ENCODE measurements around the gene CTBS.

The CTBS gene

DNA sequence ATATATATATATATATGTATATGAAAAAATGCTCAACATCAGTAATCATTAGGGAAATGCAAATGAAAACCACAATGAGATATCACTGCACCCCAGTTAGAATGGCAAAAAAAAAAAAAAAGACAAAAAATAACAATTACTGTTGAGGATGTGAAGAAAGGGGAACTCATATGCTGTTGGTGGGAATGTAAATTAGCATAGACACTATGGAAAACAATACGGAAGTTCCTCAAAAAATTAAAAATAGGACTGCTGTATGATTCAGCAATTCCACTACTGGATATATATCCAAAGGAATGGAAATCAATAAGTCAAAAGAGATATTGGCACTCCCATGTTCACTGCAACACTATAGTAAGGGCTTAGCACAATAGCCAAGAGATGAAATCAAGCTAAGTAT is 41.5 kb upstream of the CTBS start:
- no peak overlapping the region for H3K56ac ChIP-seq (ENCODE audit: low read length)
- H2BK5ac ChIP-seq (ENCODE audit: low read length) = no peak overlapping the region
- no peaks in the 10 kb centered on the region for H3K36me3 ChIP-seq (ENCODE audit: control insufficient read depth, insufficient read depth, low read length)
- no CpG with 5 or more reads among the region's 1 CpG for WGBS (ENCODE audit: extremely low coverage, insufficient coverage, low lambda C conversion rate)
- no peak overlapping the region for H3K18ac ChIP-seq (ENCODE audit: low read length)
- no peak overlapping the region for H2BK15ac ChIP-seq (replicated peaks; ENCODE audit: low read depth)
- no peak overlapping the region for H3K9ac ChIP-seq (ENCODE audit: low read length)
- no peak for DNase-seq
- H4K5ac ChIP-seq (ENCODE audit: low read length) = no peak overlapping the region
- H3K4me3 ChIP-seq (ENCODE audit: low read length) = no peak overlapping the region
- H2AK5ac ChIP-seq (ENCODE audit: low read length) = no peak overlapping the region
- H3K23ac ChIP-seq (ENCODE audit: low read length) = no peak overlapping the region
- no peak overlapping the region for H2BK120ac ChIP-seq (ENCODE audit: low read depth, low read length)
- no peaks in the 10 kb centered on the region for H3K4me1 ChIP-seq (ENCODE audit: control insufficient read depth, low read depth, low read length)
- no peak overlapping the region for H3K4me2 ChIP-seq (ENCODE audit: low read length)
- H3K4ac ChIP-seq (ENCODE audit: low read depth, low read length) = no peak overlapping the region
- no peaks in the 10 kb centered on the region for H3K79me1 ChIP-seq (ENCODE audit: low read length)
- H3K27me3 ChIP-seq (ENCODE audit: insufficient read depth, low read length, poor library complexity) = no peaks in the 10 kb centered on the region
- H4K8ac ChIP-seq (ENCODE audit: low read depth, low read length) = no peak overlapping the region
- no peaks in the 10 kb centered on the region for H3K79me2 ChIP-seq (ENCODE audit: control insufficient read depth, insufficient read depth, low read length)
- H3K27ac ChIP-seq (ENCODE audit: low read depth, low read length) = no peak overlapping the region

DNA sequence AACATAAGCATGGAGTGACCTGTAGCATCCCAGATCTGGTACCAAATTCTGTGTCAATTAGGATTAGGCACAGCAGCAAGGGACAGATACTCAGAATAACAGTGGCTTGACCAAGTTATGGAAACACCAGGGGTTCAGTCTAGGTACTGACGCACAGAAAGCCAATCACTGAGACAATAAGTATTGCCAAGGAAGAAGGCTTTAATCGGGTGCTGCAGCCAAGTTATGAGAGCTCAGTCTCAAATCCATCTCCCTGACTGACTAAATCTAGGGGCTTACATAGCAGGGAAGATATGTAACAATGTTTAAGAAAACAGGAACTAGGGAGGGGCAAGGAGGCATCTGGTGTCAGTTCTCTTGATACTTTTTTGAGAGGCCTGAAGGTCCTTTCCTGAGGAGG is 39.6 kb upstream of the CTBS start:
- Histone ChIP-seq H3K9ac (ENCODE audit: low read length) (no peak overlapping the region), H3K79me2 (ENCODE audit: control insufficient read depth, insufficient read depth, low read length) (no peaks in the 10 kb centered on the region), H2BK5ac (ENCODE audit: low read length) (no peak overlapping the region), H3K18ac (ENCODE audit: low read length) (no peak overlapping the region), H4K8ac (ENCODE audit: low read depth, low read length) (no peak overlapping the region), H2AK5ac (ENCODE audit: low read length) (no peak overlapping the region), H3K56ac (ENCODE audit: low read length) (no peak overlapping the region), H2BK120ac (ENCODE audit: low read depth, low read length) (no peak overlapping the region), H3K4me3 (ENCODE audit: low read length) (no peak overlapping the region), H3K27me3 (ENCODE audit: insufficient read depth, low read length, poor library complexity) (no peaks in the 10 kb centered on the region), H3K23ac (ENCODE audit: low read length) (no peak overlapping the region), H3K4ac (ENCODE audit: low read depth, low read length) (no peak overlapping the region), H3K79me1 (ENCODE audit: low read length) (no peaks in the 10 kb centered on the region), H3K27ac (ENCODE audit: low read depth, low read length) (no peak overlapping the region), H3K36me3 (ENCODE audit: control insufficient read depth, insufficient read depth, low read length) (no peaks in the 10 kb centered on the region), H4K5ac (ENCODE audit: low read length) (no peak overlapping the region), H3K4me2 (ENCODE audit: low read length) (no peak overlapping the region), H2BK15ac (replicated peaks; ENCODE audit: low read depth) (no peak overlapping the region), H3K4me1 (ENCODE audit: control insufficient read depth, low read depth, low read length) (no peaks in the 10 kb centered on the region)
- WGBS (ENCODE audit: extremely low coverage, insufficient coverage, low lambda C conversion rate) = no CpG with 5 or more reads among the region's 2 CpGs
- DNase-seq = no peak

DNA sequence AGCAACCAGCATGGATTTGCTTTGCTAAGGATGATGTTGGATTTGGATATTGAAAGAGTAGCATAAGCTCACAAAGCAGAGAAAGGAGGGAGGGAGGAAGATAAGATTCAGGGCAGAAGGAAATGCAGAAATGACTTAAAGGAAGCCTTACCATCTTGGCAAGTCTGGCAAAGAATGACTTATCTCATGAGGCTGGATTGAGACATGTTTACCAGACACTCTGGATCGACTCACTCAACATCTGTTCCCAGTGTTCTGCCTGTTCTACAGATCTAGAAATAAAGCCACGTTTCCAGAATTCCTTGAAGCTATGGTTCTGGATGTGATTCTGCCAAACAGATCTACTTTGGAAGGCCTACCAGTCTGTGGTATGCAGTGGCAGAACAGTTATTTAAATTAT is 38.8 kb upstream of the CTBS start:
- no peak overlapping the region for H3K9ac ChIP-seq (ENCODE audit: low read length)
- no peak overlapping the region for H4K8ac ChIP-seq (ENCODE audit: low read depth, low read length)
- no peak overlapping the region for H4K5ac ChIP-seq (ENCODE audit: low read length)
- H3K4ac ChIP-seq (ENCODE audit: low read depth, low read length) = no peak overlapping the region
- no peak overlapping the region for H2AK5ac ChIP-seq (ENCODE audit: low read length)
- no peak for DNase-seq
- no peak overlapping the region for H3K27ac ChIP-seq (ENCODE audit: low read depth, low read length)
- H3K23ac ChIP-seq (ENCODE audit: low read length) = no peak overlapping the region
- no peaks in the 10 kb centered on the region for H3K4me1 ChIP-seq (ENCODE audit: control insufficient read depth, low read depth, low read length)
- no peak overlapping the region for H2BK5ac ChIP-seq (ENCODE audit: low read length)
- H3K27me3 ChIP-seq (ENCODE audit: insufficient read depth, low read length, poor library complexity) = no peaks in the 10 kb centered on the region
- H2BK120ac ChIP-seq (ENCODE audit: low read depth, low read length) = no peak overlapping the region
- no peak overlapping the region for H3K56ac ChIP-seq (ENCODE audit: low read length)
- no peaks in the 10 kb centered on the region for H3K36me3 ChIP-seq (ENCODE audit: control insufficient read depth, insufficient read depth, low read length)
- H3K79me2 ChIP-seq (ENCODE audit: control insufficient read depth, insufficient read depth, low read length) = no peaks in the 10 kb centered on the region
- no peak overlapping the region for H3K4me3 ChIP-seq (ENCODE audit: low read length)
- H2BK15ac ChIP-seq (replicated peaks; ENCODE audit: low read depth) = no peak overlapping the region
- no peak overlapping the region for H3K4me2 ChIP-seq (ENCODE audit: low read length)
- no CpG with 5 or more reads among the region's 2 CpGs for WGBS (ENCODE audit: extremely low coverage, insufficient coverage, low lambda C conversion rate)
- H3K18ac ChIP-seq (ENCODE audit: low read length) = no peak overlapping the region
- no peaks in the 10 kb centered on the region for H3K79me1 ChIP-seq (ENCODE audit: low read length)

DNA sequence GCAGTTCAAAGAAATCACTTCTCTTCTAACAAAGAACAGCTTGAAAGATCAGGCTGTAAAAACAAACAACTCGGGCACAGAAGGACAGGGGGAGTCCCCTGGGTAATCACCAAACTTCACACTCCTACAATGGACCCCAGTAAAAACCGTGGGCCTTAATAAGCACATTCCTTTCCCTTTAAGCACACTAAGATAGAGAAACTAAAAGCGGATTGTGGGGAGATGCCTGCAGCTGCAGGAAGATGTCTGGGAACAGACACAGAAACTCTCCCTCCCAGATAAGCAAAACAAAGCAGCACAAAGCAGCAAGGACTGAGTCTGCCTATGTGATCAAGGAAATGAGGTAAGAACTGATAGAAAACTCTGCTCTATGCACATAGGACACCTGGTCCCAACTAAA is 37.6 kb upstream of the CTBS start:
- Histone ChIP-seq H3K79me2 (ENCODE audit: control insufficient read depth, insufficient read depth, low read length) (no peaks in the 10 kb centered on the region), H2BK120ac (ENCODE audit: low read depth, low read length) (no peak overlapping the region), H4K8ac (ENCODE audit: low read depth, low read length) (no peak overlapping the region), H3K27ac (ENCODE audit: low read depth, low read length) (no peak overlapping the region), H3K56ac (ENCODE audit: low read length) (no peak overlapping the region), H3K9ac (ENCODE audit: low read length) (no peak overlapping the region), H2BK15ac (replicated peaks; ENCODE audit: low read depth) (no peak overlapping the region), H2AK5ac (ENCODE audit: low read length) (no peak overlapping the region), H3K4me2 (ENCODE audit: low read length) (no peak overlapping the region), H3K27me3 (ENCODE audit: insufficient read depth, low read length, poor library complexity) (no peaks in the 10 kb centered on the region), H3K4me1 (ENCODE audit: control insufficient read depth, low read depth, low read length) (no peaks in the 10 kb centered on the region), H4K5ac (ENCODE audit: low read length) (no peak overlapping the region), H3K4ac (ENCODE audit: low read depth, low read length) (no peak overlapping the region), H3K18ac (ENCODE audit: low read length) (no peak overlapping the region), H3K36me3 (ENCODE audit: control insufficient read depth, insufficient read depth, low read length) (no peaks in the 10 kb centered on the region), H3K4me3 (ENCODE audit: low read length) (no peak overlapping the region), H3K23ac (ENCODE audit: low read length) (no peak overlapping the region), H2BK5ac (ENCODE audit: low read length) (no peak overlapping the region), H3K79me1 (ENCODE audit: low read length) (no peaks in the 10 kb centered on the region)
- WGBS (ENCODE audit: extremely low coverage, insufficient coverage, low lambda C conversion rate) = no CpG with 5 or more reads among the region's 3 CpGs
- peak; percentile 40 for DNase-seq

DNA sequence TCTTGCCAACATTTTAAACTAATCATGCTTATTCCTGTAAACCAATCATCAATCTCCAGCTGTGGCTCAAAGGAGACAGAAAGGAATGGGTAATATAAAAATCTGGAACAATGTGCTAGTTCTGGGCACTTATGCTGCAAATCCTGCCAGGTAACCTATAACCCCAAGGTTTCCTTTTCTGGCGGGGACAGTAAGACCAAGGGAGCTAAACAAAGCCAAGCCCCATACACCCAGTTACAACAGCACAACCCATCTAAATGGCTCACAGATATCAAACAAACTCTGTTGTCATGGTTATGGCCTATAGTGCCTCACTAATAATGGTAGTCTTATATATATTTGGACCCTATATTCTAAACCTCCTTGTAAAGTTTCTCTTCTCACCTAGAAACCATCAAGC is 36.9 kb upstream of the CTBS start:
- no peak overlapping the region for H3K56ac ChIP-seq (ENCODE audit: low read length)
- H2BK15ac ChIP-seq (replicated peaks; ENCODE audit: low read depth) = no peak overlapping the region
- H3K4me1 ChIP-seq (ENCODE audit: control insufficient read depth, low read depth, low read length) = no peaks in the 10 kb centered on the region
- H3K79me1 ChIP-seq (ENCODE audit: low read length) = no peaks in the 10 kb centered on the region
- H4K5ac ChIP-seq (ENCODE audit: low read length) = no peak overlapping the region
- no peak overlapping the region for H2BK5ac ChIP-seq (ENCODE audit: low read length)
- H3K27ac ChIP-seq (ENCODE audit: low read depth, low read length) = no peak overlapping the region
- no peaks in the 10 kb centered on the region for H3K36me3 ChIP-seq (ENCODE audit: control insufficient read depth, insufficient read depth, low read length)
- H3K4me3 ChIP-seq (ENCODE audit: low read length) = no peak overlapping the region
- no peak overlapping the region for H2BK120ac ChIP-seq (ENCODE audit: low read depth, low read length)
- H3K23ac ChIP-seq (ENCODE audit: low read length) = no peak overlapping the region
- H3K9ac ChIP-seq (ENCODE audit: low read length) = no peak overlapping the region
- H3K27me3 ChIP-seq (ENCODE audit: insufficient read depth, low read length, poor library complexity) = no peaks in the 10 kb centered on the region
- DNase-seq = no peak
- no peak overlapping the region for H3K4me2 ChIP-seq (ENCODE audit: low read length)
- no CpG with 5 or more reads among the region's 1 CpG for WGBS (ENCODE audit: extremely low coverage, insufficient coverage, low lambda C conversion rate)
- H2AK5ac ChIP-seq (ENCODE audit: low read length) = no peak overlapping the region
- H4K8ac ChIP-seq (ENCODE audit: low read depth, low read length) = no peak overlapping the region
- H3K18ac ChIP-seq (ENCODE audit: low read length) = no peak overlapping the region
- no peaks in the 10 kb centered on the region for H3K79me2 ChIP-seq (ENCODE audit: control insufficient read depth, insufficient read depth, low read length)
- H3K4ac ChIP-seq (ENCODE audit: low read depth, low read length) = no peak overlapping the region

DNA sequence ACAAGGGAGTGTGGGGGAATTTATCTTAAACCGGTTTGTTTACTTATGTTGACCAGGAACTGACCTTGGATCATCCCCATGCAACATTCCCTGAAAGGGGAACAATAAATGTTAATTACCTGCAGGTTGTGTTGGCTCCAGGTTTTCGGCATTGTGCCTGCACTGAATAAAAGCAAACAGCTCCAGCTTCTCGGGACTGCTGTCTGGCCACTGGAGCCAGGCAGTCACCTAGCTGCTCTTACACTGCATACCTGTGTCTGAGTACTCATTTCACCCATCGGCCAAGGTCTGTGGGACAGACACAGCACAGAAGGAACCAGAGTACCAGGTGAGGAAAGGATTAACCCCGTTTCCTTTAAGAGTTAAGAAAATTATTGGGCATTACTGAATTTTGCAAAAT is 32.7 kb upstream of the CTBS start:
- Histone ChIP-seq H3K27me3 (ENCODE audit: insufficient read depth, low read length, poor library complexity) (no peaks in the 10 kb centered on the region), H2BK15ac (replicated peaks; ENCODE audit: low read depth) (no peak overlapping the region), H3K36me3 (ENCODE audit: control insufficient read depth, insufficient read depth, low read length) (no peaks in the 10 kb centered on the region), H3K9ac (ENCODE audit: low read length) (no peak overlapping the region), H2AK5ac (ENCODE audit: low read length) (no peak overlapping the region), H3K4ac (ENCODE audit: low read depth, low read length) (no peak overlapping the region), H4K5ac (ENCODE audit: low read length) (no peak overlapping the region), H2BK5ac (ENCODE audit: low read length) (no peak overlapping the region), H3K27ac (ENCODE audit: low read depth, low read length) (no peak overlapping the region), H3K79me2 (ENCODE audit: control insufficient read depth, insufficient read depth, low read length) (no peaks in the 10 kb centered on the region), H3K79me1 (ENCODE audit: low read length) (no peaks in the 10 kb centered on the region), H3K4me3 (ENCODE audit: low read length) (no peak overlapping the region), H3K23ac (ENCODE audit: low read length) (no peak overlapping the region), H3K4me1 (ENCODE audit: control insufficient read depth, low read depth, low read length) (no peaks in the 10 kb centered on the region), H2BK120ac (ENCODE audit: low read depth, low read length) (no peak overlapping the region), H3K4me2 (ENCODE audit: low read length) (no peak overlapping the region), H3K18ac (ENCODE audit: low read length) (no peak overlapping the region), H4K8ac (ENCODE audit: low read depth, low read length) (no peak overlapping the region), H3K56ac (ENCODE audit: low read length) (no peak overlapping the region)
- DNase-seq = no peak
- WGBS (ENCODE audit: extremely low coverage, insufficient coverage, low lambda C conversion rate) = no CpG with 5 or more reads among the region's 5 CpGs

All from mesendoderm (in vitro differentiated cells).